ENCODE data around the gene TMEM255A.

The TMEM255A gene

DNA sequence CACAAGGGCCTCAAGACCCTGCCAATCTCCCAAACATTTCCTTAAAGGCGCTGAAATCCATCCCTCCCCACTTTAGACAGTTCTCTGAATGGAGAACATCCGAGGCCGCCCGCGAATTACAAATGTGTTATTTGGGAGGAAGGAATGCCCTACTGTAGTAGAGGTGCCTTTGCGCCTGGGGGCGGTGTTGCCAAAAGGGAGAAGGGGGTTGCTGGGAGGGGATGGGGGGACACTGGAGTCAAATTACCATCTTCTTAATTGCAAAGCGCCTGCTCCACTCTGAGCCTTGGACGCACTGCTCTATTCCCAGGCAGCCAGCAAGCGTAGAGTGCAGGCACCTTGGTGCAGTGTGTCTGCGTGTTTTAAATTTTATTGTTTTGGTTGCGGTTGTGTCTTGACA lies 2.7 kb downstream of the TMEM255A start:
- DNase-seq (ENCODE audit: low read depth in 3 of 3, low spot score in 1 of 3) = no peak

- no peak for DNase-seq (ENCODE audit: low read depth in 3 of 3, low spot score in 1 of 3)
Measured at GRCh38 chrX:120306630-120307029, 4.6 kb downstream of the TMEM255A start.

DNA sequence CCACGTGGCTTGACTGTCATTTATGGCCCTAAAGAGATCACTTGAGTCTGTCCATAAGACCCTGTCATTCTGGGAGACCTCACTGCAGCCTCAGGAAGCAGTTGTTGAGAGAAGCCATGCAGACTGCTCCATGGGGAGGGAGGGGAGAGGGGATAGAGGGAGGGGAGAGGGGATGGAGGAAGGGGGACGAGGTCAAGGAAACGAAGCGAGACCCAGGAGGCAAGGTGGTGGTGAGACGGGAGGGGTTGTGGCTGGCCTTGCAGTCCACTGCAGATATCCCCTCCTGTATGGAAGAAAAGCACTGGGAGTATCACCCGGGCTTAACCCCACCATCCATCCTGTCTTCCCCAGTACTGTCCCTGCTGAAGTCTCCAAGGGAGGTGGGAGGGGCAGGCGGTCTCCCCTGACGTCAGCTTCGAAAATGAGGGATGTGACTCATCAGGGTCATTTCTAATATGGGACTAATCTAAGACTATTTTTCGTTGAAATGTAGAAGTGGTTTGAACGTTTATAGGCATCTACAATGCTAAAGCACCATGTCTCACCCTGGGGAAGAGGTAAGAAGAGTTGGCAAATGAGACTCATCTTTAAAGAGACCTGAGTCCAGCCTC lies 5.6 kb downstream of the TMEM255A start:
- DNase-seq (ENCODE audit: low read depth in 3 of 3, low spot score in 1 of 3) = no peak

DNA sequence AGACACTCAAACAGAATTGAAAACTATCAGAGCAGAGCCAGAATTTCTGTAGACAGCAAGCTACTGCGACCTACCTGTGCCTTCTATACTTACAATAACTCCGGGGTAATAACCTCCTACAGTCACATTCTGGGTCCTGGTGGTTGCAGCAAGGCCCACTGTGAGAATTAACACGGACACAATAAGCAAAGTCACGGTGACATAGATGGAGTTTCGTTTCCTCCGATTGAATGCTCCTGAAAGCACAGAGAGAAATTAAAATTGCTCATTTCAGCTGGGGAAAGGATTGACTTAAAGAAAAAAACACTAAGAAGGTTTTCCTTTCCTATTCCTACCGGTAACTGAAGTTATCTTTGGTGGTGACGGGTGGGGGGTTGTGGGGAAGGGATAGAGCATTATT lies 7.0 kb downstream of the TMEM255A start:
- no peak for DNase-seq (ENCODE audit: low read depth in 3 of 3, low spot score in 1 of 3)

DNA sequence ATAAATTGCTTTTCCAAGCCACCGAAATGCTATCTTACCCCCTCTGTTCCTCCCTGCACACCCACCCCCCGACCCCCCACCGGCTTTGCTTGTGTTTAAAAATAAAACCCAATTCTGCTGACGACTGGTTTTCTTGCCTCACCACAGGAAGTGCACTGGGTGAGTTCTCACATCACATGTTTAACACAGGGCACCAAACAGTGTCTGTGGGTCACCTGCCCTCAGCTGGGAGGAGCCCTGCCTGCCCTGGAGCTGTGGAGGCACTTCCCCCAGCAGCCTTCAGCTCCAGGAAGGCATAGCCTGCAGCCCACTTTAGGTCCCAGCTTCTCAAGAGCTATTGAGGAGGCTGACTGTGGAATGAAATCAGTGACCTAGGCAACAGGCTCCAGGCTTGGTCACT lies 8.8 kb downstream of the TMEM255A start:
- no peak for DNase-seq (ENCODE audit: low read depth in 3 of 3, low spot score in 1 of 3)

DNA sequence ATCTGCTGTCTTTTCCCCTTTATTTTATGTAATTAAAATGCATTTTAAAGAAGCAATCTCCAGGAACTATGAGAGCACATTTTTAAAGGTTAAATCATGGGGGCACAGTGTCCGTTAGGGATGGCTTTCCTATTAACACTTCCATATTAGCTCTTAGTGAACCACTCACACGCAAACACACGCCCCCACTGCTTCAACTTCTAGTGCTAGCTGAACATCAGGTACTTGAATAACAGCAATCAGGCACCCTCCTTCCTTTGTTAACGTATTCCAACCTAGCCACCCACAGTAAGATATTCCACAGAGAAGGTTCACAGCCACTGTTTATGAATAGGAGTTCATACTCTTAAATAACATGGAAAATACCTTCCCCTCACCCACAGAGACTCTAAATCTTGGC lies 9.3 kb downstream of the TMEM255A start:
- no peak for DNase-seq (ENCODE audit: low read depth in 3 of 3, low spot score in 1 of 3)

DNA sequence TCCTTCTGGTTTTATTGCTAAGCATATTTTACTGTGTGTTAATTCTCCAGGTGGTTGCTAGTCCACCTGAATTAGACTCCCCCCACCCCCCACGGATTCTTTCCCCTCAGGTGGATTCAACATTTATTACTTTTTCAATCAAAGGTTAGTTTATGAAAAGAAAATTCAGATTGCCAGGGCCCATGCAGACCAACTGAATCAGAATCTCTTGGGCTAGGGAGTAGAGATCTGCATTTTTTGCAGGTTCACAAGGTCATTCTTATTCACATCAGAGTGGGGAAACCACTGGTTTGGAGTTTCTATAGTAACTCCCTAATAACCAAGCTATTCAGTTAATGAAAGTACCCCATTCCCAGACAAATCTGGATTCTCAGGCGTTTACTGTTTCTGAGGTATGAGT lies 9.8 kb downstream of the TMEM255A start:
- DNase-seq (ENCODE audit: low read depth in 3 of 3, low spot score in 1 of 3) = no peak

DNA sequence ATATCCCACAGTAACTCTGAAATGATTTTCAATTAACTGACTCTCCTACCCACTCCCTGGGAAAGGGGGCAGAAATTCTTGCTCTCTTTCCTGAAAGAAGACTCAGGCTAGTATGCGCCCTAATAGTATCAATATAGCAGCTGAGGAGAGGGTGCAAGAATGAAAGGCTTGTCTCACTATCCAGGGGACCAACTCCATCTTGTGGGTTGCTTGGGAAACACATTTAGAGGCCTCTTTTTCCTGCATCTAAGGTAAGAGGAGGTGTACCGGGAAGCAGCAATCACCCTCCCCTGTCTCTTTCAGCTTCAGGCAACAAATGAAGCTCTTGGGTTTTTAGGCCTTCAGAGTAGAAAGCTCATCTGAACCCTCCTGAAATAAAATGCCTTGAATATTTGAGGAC lies 11.3 kb downstream of the TMEM255A start:
- no peak for DNase-seq (ENCODE audit: low read depth in 3 of 3, low spot score in 1 of 3)

DNA sequence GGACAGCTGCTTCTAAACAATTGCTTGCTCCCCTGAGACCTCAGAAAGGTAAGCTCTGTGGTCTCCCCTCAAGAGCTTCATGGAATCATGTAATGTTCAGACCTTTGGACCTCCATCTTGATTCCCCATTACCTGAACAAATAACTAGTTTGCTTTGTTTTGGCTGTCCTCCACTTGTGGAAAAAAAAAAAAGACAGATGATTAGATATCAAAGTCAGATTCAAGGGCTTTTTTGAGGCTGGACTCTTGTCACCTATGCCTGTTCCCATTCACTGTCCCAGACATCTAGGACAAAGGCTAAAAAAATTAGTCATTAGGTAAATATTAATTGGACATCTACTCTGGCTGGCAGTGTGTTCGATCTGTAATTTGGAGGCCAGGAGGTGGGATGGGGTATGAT lies 13.3 kb downstream of the TMEM255A start:
- DNase-seq (ENCODE audit: low read depth in 3 of 3, low spot score in 1 of 3) = no peak

DNA sequence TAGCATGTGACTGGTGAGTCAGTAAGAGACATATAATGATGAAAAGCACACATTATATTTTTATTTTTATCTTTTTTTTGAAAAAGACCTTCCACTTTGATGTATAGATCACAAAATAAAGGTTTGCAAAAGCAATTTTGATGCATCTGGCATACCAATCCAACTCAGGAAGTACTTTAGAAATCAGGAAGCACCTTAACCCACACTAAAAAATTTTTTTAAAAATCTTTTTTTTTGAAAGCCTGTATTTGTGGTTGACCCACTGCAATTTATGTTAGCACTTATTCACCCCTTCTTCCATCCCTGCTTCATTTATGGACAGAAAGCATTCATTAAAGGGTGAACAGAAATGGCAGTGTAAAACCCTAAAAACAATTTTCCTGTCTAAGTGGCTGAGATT lies 16.6 kb downstream of the TMEM255A start:
- no peak for DNase-seq (ENCODE audit: low read depth in 3 of 3, low spot score in 1 of 3)

GRCh38 chrX:120293015-120293414 lies 18.2 kb downstream of the TMEM255A start:
- no peak for DNase-seq (ENCODE audit: low read depth in 3 of 3, low spot score in 1 of 3)

DNA sequence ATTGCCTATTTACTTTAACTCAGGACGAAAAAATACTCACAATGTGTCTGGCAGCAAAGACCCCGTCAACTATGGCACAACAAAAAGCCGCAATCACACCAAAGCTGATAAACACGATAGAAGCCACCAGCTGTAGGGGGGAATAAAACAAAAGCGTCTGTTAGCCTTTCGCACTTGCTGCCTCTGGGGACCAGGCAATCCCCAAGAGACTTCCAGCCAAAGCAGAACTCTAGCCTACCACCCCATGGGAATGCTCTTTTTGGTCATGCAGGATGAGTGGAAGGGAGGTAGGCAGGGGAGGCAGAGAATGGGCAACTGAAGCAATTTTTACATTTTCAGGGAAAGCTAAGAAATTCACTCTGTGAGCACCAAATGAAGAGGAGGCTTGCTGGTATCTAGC lies 20.1 kb downstream of the TMEM255A start:
- DNase-seq (ENCODE audit: low read depth in 3 of 3, low spot score in 1 of 3) = no peak

GRCh38 chrX:120290107-120290506 lies 21.2 kb downstream of the TMEM255A start:
- no peak for DNase-seq (ENCODE audit: low read depth in 3 of 3, low spot score in 1 of 3)

DNA sequence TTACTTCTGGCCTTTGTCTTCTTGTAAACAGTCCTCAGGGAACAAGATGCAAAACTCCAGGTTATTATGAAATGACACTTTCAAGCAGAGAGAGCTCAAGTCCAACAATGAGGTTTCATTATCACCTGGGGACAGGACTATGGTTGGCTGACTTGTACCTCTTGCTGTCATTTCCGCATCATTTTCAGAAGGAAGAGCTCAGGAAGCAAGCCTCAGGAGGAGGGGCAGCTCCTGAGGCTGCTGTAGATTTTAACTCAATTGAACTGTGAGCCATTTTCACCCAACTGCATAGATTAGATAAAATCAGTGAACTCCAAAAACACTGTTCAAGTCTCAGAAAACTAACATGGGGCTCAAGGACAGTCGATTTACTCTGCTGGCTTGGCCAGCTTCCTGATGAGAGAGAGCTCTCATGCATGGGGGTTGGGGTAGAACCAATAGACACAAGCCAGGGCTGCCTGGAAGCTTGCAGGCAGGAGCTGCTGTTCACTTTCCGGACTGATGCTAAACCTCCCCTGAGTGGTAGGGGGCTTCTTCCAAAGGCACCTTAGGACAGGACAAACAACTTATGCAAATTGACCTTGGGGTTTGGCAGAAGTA lies 23.6 kb downstream of the TMEM255A start:
- DNase-seq (ENCODE audit: low read depth in 3 of 3, low spot score in 1 of 3) = no peak

- DNase-seq (ENCODE audit: low read depth in 3 of 3, low spot score in 1 of 3) = no peak
Measured at GRCh38 chrX:120286733-120287512, 24.3 kb downstream of the TMEM255A start.

- no peak for DNase-seq (ENCODE audit: low read depth in 3 of 3, low spot score in 1 of 3)
Measured at GRCh38 chrX:120282697-120283096, 28.6 kb downstream of the TMEM255A start.

GRCh38 chrX:120281761-120282160 lies 29.5 kb downstream of the TMEM255A start:
- no peak for DNase-seq (ENCODE audit: low read depth in 3 of 3, low spot score in 1 of 3)

- no peak for DNase-seq (ENCODE audit: low read depth in 3 of 3, low spot score in 1 of 3)
Measured at GRCh38 chrX:120281021-120281624, 30.1 kb downstream of the TMEM255A start.

GRCh38 chrX:120274958-120275357 lies 36.3 kb downstream of the TMEM255A start:
- DNase-seq (ENCODE audit: low read depth in 3 of 3, low spot score in 1 of 3) = no peak

GRCh38 chrX:120274145-120274544 lies 37.1 kb downstream of the TMEM255A start:
- no peak for DNase-seq (ENCODE audit: low read depth in 3 of 3, low spot score in 1 of 3)

- DNase-seq (ENCODE audit: low read depth in 3 of 3, low spot score in 1 of 3) = no peak
Measured at GRCh38 chrX:120271218-120271617, 40.0 kb downstream of the TMEM255A start.

- no peak for DNase-seq (ENCODE audit: low read depth in 3 of 3, low spot score in 1 of 3)
Measured at GRCh38 chrX:120270567-120270966, 40.7 kb downstream of the TMEM255A start.

Measured in stimulated activated CD4-positive, alpha-beta T cell treated with anti-CD3 and anti-CD28 coated beads, TNF-alpha, amount 100 ng/mL, for 1 hour (primary cell).